ENCODE measurements around the gene PARVB.

PARVB gene

DNA sequence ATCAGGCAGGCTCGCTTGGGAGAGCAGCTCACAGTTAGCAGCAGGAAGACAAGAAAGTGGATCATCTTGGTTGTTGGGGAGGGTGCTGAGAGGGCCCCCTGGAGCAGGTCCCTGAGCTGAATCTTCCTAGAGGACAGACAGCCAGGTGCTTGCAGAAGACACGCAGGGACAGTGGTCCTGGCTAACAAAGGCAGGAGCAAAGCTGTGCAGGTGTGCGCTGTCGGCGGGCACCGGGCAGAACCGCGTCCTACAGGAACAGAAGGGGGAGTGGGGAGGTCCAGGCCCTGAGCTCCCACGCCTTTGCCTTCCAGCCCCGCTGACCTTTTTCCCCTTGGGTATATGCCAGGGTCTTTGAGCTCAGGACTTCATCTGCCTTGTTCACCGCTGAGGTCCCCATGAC, 30.1 kb upstream of the PARVB start:
- Histone ChIP-seq H3K27ac (ENCODE audit: extremely low read depth, low read depth, low read length) (no peak overlapping the region), H3K4me3 (ENCODE audit: low read depth, low read length) (no peak overlapping the region), H3K9me3 (ENCODE audit: control insufficient read depth, insufficient read depth, low read depth, low read length) (no peaks in the 10 kb centered on the region), H3K4me1 (ENCODE audit: control insufficient read depth, insufficient read depth, low read length) (no peaks in the 10 kb centered on the region), H3K36me3 (ENCODE audit: control insufficient read depth in 2 of 2, insufficient read depth in 1 of 2, low read length in 2 of 2) (peaks cover 26 to 95% of the 10 kb centered on the region in 2 experiments)
- TF ChIP-seq ELK4 (IDR thresholded peaks at IDR 0.05; ENCODE audit: borderline replicate concordance, low read depth, low read length) (no peak), FEZF1 (tag by site-specific recombination; IDR thresholded peaks at IDR 0.05) (no peak), MEIS1 (CRISPR knock-in tag; IDR thresholded peaks at IDR 0.05; ENCODE audit: borderline replicate concordance) (no peak), ZNF416 (tag by site-specific recombination; IDR thresholded peaks at IDR 0.05) (no peak), ZNF837 (tag by site-specific recombination; IDR thresholded peaks at IDR 0.05) (no peak), HOXA7 (CRISPR knock-in tag; IDR thresholded peaks at IDR 0.05; ENCODE audit: borderline replicate concordance) (no peak), GLI2 (tag by site-specific recombination; IDR thresholded peaks at IDR 0.05; ENCODE audit: borderline replicate concordance, low read depth) (no peak), KLF10 (tag by site-specific recombination; IDR thresholded peaks at IDR 0.05) (no peak), ZNF548 (tag by site-specific recombination; IDR thresholded peaks at IDR 0.05) (no peak)
- CTCF ChIA-PET, result interaction anchor here (0.5 to 4.7 kb wide), 39 partner anchors 9 to 691 kb away, joined by 3 to 120 read pairs (median 6); no protein-coding TSS in a partner anchor
- POLR2A ChIA-PET, result no interaction called here

GRCh38 chr22:43994416-43994815, 29.7 kb upstream of the PARVB start:
- POLR2A ChIA-PET, result no interaction called here
- peaks cover 23 to 95% of the 10 kb centered on the region in 2 experiments for H3K36me3 ChIP-seq (ENCODE audit: control insufficient read depth in 2 of 2, insufficient read depth in 1 of 2, low read length in 2 of 2)
- no peaks in the 10 kb centered on the region for H3K9me3 ChIP-seq (ENCODE audit: control insufficient read depth, insufficient read depth, low read depth, low read length)
- no peak overlapping the region for H3K27ac ChIP-seq (ENCODE audit: extremely low read depth, low read depth, low read length)
- no peak overlapping the region for H3K4me3 ChIP-seq (ENCODE audit: low read depth, low read length)
- TF ChIP-seq ZNF394 (tag by site-specific recombination; IDR thresholded peaks at IDR 0.05; ENCODE audit: borderline replicate concordance) (no peak), ZNF830 (tag by site-specific recombination; IDR thresholded peaks at IDR 0.05; ENCODE audit: low read depth) (no peak), ZNF560 (tag by site-specific recombination; IDR thresholded peaks at IDR 0.05; ENCODE audit: borderline replicate concordance) (no peak), ZNF266 (tag by site-specific recombination; IDR thresholded peaks at IDR 0.05; ENCODE audit: low read depth) (no peak), ZNF843 (tag by site-specific recombination; IDR thresholded peaks at IDR 0.05) (no peak), ZSCAN30 (tag by site-specific recombination; IDR thresholded peaks at IDR 0.05) (no peak), ZNF248 (tag by site-specific recombination; IDR thresholded peaks at IDR 0.05) (no peak), ZNF621 (tag by site-specific recombination; IDR thresholded peaks at IDR 0.05) (no peak), ZNF580 (tag by site-specific recombination; IDR thresholded peaks at IDR 0.05) (no peak), ZNF2 (tag by site-specific recombination; IDR thresholded peaks at IDR 0.05) (no peak), ZBTB8A (tag by site-specific recombination; IDR thresholded peaks at IDR 0.05) (no peak)
- TF ChIP-seq, protein P1, sequence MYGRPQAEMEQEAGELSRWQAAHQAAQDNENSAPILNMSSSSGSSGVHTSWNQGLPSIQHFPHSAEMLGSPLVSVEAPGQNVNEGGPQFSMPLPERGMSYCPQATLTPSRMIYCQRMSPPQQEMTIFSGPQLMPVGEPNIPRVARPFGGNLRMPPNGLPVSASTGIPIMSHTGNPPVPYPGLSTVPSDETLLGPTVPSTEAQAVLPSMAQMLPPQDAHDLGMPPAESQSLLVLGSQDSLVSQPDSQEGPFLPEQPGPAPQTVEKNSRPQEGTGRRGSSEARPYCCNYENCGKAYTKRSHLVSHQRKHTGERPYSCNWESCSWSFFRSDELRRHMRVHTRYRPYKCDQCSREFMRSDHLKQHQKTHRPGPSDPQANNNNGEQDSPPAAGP (tag by site-specific recombination; IDR thresholded peaks at IDR 0.05), result no peak
- TF ChIP-seq, protein P2, sequence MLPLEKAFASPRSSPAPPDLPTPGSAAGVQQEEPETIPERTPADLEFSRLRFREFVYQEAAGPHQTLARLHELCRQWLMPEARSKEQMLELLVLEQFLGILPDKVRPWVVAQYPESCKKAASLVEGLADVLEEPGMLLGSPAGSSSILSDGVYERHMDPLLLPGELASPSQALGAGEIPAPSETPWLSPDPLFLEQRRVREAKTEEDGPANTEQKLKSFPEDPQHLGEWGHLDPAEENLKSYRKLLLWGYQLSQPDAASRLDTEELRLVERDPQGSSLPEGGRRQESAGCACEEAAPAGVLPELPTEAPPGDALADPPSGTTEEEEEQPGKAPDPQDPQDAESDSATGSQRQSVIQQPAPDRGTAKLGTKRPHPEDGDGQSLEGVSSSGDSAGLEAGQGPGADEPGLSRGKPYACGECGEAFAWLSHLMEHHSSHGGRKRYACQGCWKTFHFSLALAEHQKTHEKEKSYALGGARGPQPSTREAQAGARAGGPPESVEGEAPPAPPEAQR (tag by site-specific recombination; IDR thresholded peaks at IDR 0.05), result no peak
- H3K4me1 ChIP-seq (ENCODE audit: control insufficient read depth, insufficient read depth, low read length), result no peaks in the 10 kb centered on the region
- CTCF ChIA-PET, result interaction anchor here (0.5 to 4.7 kb wide), 10 partner anchors 12 to 691 kb away, joined by 3 to 120 read pairs (median 9); no protein-coding TSS in a partner anchor

Measured in HEK293 (cell line).